HG03060 (cell line): Measurements from ENCODE around the gene TECPR1.

ENCODE experiments used
- ATAC-seq: cut with Tn5 transposase; IDR thresholded peaks from one replicate; pipeline ENCODE4 v1.9.1; 2021; ENCODE audit warnings: low read depth, moderate number of reproducible peaks; ENCODE audit not compliant: unreplicated experiment

The TECPR1 gene

DNA sequence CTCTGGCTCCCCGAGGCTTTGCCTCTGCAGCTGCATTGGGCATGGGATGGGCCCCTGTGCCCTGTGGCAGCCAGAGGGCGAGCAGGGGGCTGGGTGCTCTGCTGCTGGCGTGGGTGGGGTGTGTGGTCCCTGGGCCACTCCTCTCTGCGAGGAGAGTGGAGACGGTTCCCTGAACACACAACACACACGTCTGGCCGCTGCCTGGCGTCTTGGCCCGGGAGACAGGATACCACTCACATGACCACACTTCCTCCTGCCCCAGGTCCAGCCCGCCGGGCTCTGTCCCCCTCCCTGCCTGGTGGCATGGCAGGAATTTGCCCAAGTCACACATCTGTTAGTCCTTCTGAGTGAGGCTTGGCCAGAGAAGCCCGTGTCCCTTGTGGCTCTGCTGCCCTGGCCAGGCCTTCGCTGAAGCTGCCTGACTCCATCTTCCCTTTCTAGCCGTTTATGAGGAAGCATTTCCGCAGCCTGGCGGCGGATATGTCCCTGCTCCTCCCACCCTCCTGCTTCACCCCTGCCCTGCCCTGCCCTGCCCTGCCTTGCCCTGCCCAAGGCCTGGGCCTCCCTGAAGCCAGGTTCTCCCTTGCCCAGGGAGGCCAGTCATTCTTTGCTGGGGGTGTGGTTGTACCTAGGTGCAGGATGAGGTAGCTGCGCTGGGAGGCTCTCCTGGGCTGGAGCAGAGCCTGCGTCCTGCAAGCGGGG is 32.5 kb upstream of the TECPR1 start:
- ATAC-seq, result no peak

GRCh38 chr7:98283887-98284222 is 31.8 kb upstream of the TECPR1 start:
- no peak for ATAC-seq

DNA sequence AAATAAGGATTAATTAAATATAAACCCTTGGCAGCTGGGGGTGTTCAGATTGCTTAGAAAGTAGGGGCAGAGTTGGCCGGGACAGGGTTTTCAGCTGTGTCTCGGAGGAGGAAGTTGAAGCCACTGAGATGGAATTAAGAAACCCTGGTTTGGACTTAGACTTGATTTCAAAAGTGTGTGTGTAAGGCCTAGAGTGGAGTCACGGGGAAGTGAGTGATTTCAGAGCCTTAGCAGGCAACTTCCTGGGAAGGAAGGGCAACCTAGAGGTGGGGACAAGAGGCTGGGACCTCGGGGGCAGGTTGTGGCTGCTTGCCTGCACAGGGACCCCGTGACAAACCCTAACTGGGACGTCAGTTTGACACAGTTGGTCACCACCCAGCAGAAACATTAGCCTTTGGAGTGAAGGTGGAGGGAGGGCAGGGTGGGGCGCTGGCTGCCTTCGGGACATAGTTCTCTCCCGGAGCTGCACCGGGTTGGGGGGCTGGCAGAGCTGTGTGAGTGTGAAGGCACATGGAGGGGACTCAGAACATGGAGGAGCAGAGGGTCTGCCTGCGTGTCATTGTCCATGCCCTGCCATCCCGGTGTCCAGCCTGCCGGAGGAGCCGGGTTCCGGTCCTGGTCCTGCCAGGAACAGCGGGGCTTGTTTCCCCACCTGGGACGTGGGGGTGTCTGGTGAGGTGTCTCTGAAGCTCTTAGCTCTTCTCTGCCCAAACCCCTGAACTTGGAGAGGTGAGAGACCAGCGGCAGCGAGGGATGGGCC is 31.3 kb upstream of the TECPR1 start:
- no peak for ATAC-seq

DNA sequence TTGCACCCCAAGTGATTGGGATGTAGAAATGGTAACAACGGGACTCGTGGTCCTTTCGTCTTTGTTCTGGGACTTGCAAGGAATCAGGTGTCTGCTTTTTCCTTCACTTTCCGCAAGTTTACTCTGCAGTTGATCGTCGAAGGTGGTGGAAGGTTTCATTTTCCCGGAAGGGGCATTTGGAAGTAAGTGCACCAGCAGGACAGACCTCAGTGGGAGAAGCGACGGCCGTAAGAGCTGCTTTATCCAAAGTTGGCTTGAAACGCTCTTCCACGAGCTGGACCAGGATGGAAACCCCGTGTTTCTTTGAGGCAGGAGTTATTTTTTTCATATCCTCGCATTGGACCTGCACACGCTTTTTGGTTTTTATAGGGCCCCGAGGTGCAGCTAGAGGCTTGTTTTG is 30.7 kb upstream of the TECPR1 start:
- no peak for ATAC-seq

DNA sequence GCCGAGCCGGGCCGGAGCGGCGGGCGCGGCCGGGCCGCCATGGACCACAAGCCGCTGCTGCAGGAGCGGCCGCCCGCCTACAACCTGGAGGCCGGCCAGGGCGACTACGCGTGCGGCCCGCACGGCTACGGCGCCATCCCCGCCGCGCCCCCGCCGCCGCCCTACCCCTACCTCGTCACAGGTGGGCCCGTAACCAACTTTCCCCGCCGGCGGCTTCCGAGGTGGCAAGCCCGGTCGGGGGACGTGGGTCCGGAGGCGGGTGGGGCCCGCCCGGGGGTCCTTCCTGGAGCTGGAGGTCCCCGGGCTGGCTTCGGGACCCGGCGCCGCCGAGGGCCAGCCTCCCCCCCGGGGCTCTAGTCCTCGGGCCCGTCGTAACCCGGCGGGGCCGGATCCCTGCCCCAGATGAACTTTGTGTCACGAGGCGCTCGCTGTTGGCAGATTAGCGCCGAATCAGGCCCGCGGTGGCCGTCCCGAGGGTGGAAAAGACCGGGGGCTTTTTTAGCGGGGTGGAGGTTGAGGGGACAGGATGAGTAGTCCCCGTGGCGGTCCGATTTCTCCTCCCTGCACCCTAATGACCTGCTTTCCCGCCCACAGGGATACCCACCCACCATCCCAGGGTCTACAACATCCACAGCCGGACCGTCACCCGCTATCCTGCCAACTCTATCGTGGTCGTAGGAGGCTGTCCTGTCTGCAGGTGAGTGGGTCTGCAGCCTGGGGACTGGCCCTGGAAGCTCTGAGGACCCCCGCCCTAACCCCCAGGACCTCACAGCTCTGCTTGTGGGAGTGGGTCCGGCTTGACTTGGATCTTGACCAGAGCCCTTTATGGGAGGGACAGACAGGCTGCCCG is 29.9 kb upstream of the TECPR1 start:
- no peak for ATAC-seq

- ATAC-seq, result peak; percentile 74
Measured at GRCh38 chr7:98280791-98281756, 29.0 kb upstream of the TECPR1 start, which contains the start of gene BRI3. Gene BRI3 (plus strand): TSS chr7:98281686. CDS start chr7:98281796, 110 bp downstream.

DNA sequence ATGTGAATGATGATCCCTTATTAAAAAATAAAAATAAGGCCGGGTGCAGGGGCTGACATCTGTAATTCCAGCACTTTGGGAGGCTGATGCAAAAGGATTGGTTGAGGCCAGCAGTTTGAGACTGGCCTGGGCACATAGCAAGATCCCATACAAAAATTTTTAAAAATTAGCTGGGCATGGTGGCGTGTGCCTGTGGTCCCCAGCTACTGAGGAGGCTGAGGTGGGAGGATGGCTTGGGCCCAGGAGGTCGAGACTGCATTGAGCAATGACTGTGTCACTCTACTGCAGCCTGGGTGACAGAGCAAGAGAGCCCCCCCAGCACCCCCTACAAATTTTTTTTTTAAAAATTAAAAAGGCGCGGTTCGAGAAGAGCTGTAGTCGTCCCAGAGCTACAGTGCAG is 28.3 kb upstream of the TECPR1 start:
- no peak for ATAC-seq

GRCh38 chr7:98278936-98279335 is 26.9 kb upstream of the TECPR1 start:
- ATAC-seq, result no peak

DNA sequence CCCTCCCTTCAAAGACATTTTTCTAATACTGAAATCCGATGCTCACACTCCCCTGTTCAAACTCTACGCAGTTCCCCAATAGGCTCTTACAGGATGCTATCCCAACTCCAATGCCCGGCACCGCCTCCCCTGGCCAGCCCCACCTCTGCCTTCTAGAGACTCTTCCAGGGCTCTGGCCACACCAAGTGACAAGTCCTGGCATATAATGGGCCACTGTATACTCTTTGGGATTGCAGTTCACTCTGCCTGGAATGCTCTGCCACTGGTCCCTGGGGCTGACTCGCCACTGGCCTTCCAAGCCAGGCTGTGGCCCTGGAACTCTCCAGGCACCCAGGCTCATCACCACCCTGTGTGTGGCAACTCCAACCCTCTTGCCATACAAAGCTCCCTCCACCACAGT is 26.4 kb upstream of the TECPR1 start:
- ATAC-seq, result no peak

GRCh38 chr7:98276241-98276761 is 24.3 kb upstream of the TECPR1 start:
- ATAC-seq, result no peak

GRCh38 chr7:98267303-98267702 is 15.3 kb upstream of the TECPR1 start:
- ATAC-seq, result no peak

DNA sequence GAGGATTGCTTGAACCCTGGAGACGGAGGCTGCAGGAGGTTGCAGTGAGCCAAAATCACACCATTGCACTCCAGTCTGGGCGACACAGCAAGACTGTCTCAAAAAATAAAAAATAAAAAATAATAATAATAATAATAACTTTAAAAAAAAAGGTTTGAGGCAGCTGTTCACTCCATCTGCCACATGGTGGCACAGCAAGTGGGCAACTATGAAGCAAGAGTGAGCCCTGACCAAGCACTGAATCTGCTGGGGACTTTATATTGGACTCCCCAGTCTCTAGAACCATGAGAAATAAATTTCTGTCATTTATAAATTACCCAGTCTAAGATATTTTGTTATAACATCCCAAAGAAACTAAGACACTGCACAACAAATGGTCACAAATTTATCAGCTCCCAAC is 14.8 kb upstream of the TECPR1 start:
- no peak for ATAC-seq

DNA sequence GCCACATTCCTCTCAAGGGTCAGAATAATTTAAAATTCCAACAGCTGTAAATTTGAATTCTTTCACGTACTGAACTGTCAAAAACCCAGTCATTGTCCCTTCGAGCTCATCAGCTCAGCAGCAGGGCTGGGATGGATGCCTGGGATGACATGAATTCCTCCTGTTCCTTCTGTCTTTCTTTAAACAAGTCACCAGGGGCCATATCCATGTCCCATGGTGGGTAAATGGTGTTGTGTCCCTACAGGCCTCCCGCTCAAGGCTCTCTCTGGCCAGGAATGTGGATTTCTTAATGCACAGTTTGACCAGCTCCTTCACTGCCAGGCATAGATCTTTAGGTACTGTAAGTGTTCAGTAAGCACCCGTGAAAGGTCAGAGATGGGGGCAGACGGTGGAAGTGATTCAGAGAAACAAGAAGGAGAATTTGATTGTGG is 13.8 kb upstream of the TECPR1 start:
- no peak for ATAC-seq

DNA sequence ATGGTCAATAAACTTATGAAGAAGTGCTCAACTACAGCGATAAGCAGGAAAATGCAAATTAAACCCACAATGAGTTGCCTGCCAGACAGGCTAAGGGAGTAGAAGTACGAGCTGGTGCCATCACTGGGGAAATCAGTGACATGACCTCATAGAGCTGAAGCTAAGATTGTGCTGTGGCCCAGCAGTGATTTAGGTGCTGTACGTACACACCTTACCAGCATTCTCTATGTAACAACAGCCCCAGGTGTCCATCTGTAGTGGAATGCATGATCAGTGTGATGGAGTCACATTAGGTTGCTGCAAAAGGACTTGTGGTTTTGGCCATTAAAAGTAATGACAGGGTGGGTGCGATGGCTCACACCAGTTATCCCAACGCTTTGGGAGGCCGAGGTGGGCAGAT is 5.7 kb upstream of the TECPR1 start:
- ATAC-seq, result no peak

DNA sequence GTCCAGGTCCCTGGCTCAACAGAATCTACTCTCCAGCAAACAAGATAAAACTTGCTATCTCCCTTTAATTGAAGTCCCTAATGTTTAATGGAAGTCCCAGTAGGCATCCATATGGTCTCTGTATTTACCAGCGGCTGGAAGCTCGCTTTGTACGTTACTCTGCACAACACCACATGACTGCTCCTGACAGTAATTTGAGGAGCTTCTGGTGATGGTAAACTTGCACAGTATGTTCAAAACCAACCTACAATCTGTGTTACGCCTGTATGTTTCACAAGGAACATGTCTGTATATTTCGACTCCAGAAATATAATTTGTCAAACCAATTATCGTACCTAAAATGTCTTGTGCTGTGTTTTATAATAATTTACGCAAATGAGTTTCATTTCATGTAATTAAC is 4.4 kb upstream of the TECPR1 start:
- ATAC-seq, result no peak

DNA sequence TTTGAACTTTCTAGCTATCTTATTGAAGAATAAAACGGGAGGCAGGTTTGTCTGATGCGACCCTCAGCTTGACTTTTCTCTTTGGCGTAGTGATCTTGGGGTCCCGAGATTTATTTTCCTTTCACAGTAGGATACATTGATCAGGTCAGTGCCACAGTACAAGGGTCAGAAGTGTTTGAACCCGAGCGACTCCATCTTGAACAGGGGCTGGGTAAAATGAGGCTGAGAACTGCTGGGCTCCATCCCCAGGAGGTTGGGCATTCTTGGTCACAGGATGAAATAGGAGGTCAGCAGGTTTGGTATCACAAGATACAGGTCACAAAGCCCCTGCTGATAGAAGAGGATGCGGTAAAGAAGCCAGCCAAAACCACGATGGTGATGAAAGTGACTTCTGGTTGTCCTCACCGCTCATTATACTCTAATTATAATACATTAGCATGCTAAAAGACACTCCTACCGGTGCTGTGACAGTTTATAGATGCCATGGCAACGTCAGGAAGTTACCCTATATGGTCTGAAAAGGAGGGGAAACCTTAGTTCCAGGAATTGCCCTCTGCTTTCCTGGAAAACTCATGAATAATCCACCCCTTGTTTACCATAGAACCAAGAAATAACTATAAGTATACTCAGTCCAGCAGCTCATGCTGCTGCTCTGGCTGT is 3.0 kb upstream of the TECPR1 start:
- ATAC-seq, result no peak

- no peak for ATAC-seq
Measured at GRCh38 chr7:98254516-98254915, 2.5 kb upstream of the TECPR1 start.

DNA sequence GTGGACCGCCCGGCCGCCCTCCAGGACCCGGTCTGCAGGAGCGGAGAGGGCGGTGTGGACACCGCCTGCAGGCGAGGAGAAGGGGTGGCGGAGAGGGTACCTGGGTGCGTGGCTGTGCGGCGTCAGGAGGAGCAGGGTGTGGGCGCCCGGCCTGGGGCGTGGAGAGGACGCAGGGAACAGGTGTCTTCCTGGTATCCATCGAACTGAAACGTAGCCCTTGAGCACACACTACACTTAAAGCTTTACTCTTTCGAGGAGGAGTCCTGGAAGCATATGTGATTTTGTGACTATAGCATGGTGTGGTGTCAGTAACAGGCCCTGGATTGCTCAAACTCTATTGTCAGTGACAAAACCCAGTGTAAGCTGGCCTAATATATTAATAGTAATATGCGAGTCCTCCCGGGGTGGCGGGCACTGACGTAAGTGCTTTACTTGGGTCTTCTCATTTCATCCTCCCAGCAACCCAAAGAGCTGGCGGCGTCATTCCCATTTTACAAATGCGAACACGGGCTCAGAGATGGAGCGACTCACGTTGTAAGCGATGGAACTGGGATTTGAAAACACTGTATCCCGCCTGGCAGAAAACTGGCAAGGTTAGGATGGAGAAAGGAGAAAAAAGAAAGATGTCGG is 508 bp upstream of the TECPR1 start:
- no peak for ATAC-seq

- ATAC-seq, result no peak
Measured at GRCh38 chr7:98251231-98251600, 816 bp downstream of the TECPR1 start.
